HG03159 (cell line): ENCODE data around the gene PITX3.
A peak's percentile ranks its signal among the peaks of the same experiment; 100 is the strongest.
"Not testable (repeated sequence)": the region's sequence is repeated elsewhere in the genome, so short reads cannot be mapped to it uniquely, and the experiment has no call there.

ENCODE experiments used
- ATAC-seq: cut with Tn5 transposase; IDR thresholded peaks from one replicate; pipeline ENCODE4 v1.9.1; 2021; ENCODE audit warnings: mild to moderate bottlenecking, moderate library complexity; ENCODE audit not compliant: unreplicated experiment

Gene PITX3

GRCh38 chr10:102261196-102261595 lies 19.9 kb upstream of the PITX3 start:
- ATAC-seq: no peak

GRCh38 chr10:102255404-102255803 lies 14.1 kb upstream of the PITX3 start:
- ATAC-seq: no peak

- no peak for ATAC-seq
These were observed 13.1 kb upstream of the PITX3 start for GRCh38 chr10:102254426-102254825.

GRCh38 chr10:102252508-102252907 lies 11.2 kb upstream of the PITX3 start:
- ATAC-seq: not testable (repeated sequence)

- ATAC-seq: no peak
These were observed 6.4 kb upstream of the PITX3 start for GRCh38 chr10:102247734-102248133.

GRCh38 chr10:102246261-102246660 lies 4.9 kb upstream of the PITX3 start:
- ATAC-seq: no peak

DNA sequence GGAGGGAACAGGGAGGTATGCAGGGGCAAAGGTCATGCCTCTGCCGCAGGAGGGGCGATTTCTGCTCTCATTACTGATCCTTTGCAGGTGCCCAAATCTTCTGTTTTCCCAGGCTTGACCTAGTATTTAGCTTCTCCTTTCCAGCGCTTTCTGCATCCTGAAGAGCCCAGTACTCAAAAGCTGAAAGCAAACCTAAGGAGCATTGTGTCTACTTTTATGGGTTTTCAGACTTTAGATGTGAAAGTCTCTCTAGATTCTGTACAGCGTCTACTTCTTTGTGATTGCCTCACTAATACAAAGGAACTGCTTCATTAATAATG lies 4.6 kb upstream of the PITX3 start:
- no peak for ATAC-seq

- ATAC-seq: peak; percentile 84
These were observed 4.0 kb upstream of the PITX3 start, which contains the start of gene GBF1 for GRCh38 chr10:102245082-102245931. TSS of gene GBF1 (plus strand) at chr10:102245532. CDS start at chr10:102258939, 13,407 bp downstream.

- no peak for ATAC-seq
These were observed 2.0 kb upstream of the PITX3 start for GRCh38 chr10:102243309-102243708.

- ATAC-seq: no peak
These were observed 790 bp upstream of the PITX3 start for GRCh38 chr10:102242118-102242485.

- ATAC-seq: no peak
These were observed 274 bp downstream of the PITX3 start for GRCh38 chr10:102241032-102241443.

GRCh38 chr10:102240467-102241031 lies 763 bp downstream of the PITX3 start:
- no peak for ATAC-seq

- no peak for ATAC-seq
These were observed 3.5 kb downstream of the PITX3 start for GRCh38 chr10:102237711-102238252.

DNA sequence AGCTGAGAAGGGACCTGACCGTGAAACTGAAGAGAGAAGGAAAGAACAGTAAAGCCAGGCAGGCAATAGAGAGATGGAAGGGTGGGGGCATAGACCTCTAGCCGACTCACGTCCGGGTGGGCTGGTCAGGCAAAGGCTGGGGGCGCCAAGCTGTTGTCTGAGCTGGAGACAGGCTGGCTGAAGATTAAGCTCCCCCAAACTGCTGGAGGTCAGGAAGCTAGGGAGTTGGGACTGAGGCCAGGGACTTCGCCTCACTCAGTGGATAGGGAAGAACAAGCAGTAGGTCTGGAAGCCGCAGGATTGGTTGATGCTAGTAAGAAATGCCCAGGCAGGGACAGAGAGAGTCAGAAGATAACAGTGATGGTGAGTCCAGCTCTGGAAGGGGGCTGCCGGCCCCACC lies 5.3 kb downstream of the PITX3 start:
- ATAC-seq: no peak

- no peak for ATAC-seq
These were observed 5.8 kb downstream of the PITX3 start for GRCh38 chr10:102235598-102235920.

GRCh38 chr10:102234888-102235597 lies 6.3 kb downstream of the PITX3 start:
- ATAC-seq: no peak

- no peak for ATAC-seq
These were observed 7.3 kb downstream of the PITX3 start for GRCh38 chr10:102233997-102234396.

DNA sequence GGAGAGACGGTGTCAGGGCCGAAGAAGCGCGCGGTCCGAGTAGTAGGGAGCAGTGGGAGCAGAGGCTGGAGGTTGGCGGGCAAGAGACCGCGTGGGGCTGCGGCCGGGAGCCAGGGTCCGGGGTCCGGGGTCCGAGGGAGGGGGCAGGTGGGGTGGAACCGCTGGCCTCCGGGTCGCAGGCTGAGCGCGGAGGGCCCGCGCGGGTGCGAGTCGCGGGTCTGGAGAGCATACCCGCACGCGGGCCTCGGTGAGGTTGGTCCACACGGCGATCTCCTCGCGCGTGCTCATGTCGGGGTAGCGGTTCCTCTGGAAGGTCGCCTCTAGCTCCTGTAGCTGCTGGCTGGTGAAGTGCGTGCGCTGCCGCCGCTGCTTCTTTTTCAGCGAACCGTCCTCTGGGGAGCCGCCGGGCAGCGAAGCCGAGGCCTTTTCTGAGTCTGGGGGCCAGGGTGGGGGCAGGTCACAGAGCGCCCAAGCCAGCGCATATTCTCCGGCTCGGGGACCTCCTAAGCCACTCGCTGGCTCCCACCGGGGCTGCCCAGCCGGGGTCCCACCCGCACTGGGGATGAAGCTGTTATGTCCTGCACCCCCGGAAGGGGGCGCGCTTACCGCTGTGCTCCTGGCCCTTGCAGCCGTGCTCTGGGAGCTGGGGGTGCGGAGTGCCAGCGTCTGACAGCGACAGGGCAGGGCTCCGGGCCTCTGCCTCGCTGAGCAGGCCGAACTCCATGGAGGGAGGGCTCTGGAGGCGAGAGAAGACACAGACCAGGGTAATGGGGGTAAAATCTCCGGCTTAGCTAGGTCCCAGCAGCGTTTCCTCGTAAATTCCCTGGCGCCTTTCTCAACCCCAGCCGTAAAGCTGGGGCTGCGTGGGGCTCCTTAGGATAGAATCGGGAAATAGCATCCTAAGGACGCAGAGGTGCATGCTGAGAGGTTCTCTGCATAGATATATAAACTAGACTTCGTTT lies 9.7 kb downstream of the PITX3 start:
- ATAC-seq: no peak

DNA sequence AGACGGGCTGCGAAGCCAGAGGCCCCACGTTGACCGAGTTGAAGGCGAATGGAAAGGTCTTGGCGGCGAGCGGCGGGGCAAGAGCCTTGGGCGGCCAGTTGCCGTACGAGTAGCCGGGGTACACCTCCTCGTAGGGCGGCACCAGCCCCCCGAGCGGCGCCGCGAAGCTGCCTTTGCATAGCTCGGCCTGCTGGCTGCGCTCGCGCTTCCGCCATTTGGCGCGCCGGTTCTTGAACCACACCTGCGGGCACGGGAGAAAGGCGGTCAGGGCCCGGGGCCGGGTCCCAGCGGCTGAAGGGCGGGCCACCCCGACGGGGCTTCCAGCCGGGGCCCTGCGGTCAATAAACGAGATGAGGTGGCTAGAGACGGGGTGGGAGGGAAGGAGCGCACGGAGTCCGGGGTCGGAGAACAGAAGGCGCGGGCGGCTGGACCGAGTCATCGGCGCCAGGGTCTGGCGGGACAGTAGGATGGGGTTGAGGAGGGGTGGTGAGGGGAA lies 10.4 kb downstream of the PITX3 start:
- ATAC-seq: no peak

DNA sequence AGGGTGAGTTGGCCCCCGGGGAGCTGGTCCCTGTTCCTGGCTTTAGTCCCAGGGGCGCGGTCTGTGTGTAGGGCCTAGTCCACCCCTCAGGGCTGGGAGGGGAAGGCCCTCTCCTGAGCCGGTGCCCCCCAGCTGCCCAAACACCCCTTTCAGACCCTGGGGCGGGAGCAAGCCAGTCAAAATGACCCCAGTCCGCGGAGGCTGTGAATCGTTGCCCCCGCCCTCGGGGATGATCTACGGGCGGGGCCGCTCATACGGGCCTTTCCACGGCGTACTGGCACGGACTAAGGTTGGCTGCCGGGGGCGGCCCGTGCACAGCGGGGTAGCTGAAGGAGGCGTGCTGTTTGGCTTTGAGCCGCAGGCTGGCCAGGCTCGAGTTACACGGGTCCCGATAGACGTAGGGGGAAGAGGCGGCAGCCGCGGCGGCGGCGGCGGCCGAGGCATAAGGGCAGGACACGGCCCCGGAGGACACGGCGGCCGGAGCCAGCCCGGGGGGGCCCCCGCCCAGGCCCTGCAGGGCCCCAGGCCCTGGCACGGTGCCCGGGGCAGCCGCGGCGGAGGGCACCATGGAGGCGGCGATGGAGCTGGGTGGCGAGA lies 10.9 kb downstream of the PITX3 start:
- ATAC-seq: no peak
